K562 (cell line): ENCODE data around the gene PCED1B. TPM values are rescaled to one million over a fixed set of nuclear protein-coding genes. Genes with fewer than 3 reads are reported as not detected.
A peak's percentile ranks its signal among the peaks of the same experiment; 100 is the strongest.

Experiments used
- BHLHE40 ChIP-seq: IDR thresholded peaks from 2 replicates; pipeline ENCODE4 v1.6.1; 2011; ENCODE audit warnings: low read length, improper control_type of control experiment
- DIDO1 ChIP-seq: fragments of 450-650 bp; IDR thresholded peaks from 2 replicates; pipeline ENCODE4 v1.6.1; 2016; ENCODE audit warnings: low read depth, missing biosample characterization, missing genetic modification characterization
- EGR1 ChIP-seq: fragments of 450-650 bp; conservative IDR thresholded peaks from 2 replicates; pipeline ENCODE4 v1.6.1; 2017; ENCODE audit warnings: mild to moderate bottlenecking
- FOXP1 ChIP-seq: sonication (generic); formaldehyde crosslinking; IDR thresholded peaks from 2 replicates; pipeline ENCODE4 v1.8.0; 2022; ENCODE audit warnings: mild to moderate bottlenecking, missing genetic modification reagents
- HDAC3 ChIP-seq: fragments of 450-650 bp; IDR thresholded peaks from 2 replicates; pipeline ENCODE4 v1.6.1; 2018; ENCODE audit warnings: borderline replicate concordance, mild to moderate bottlenecking, moderate library complexity; ENCODE audit not compliant: partially characterized antibody
- HEY1 ChIP-seq: fragments of 250-450 bp; sonication (Bioruptor Pico); IDR thresholded peaks from 2 replicates; pipeline ENCODE4 v1.5.0; 2020; ENCODE audit warnings: mild to moderate bottlenecking, moderate library complexity, borderline replicate concordance
- KAT2B ChIP-seq: IDR thresholded peaks from one replicate; pipeline ENCODE4 v1.6.1; 2012; ENCODE audit warnings: low read depth, mild to moderate bottlenecking, control low read depth, inconsistent platforms, low read length, moderate library complexity
- KLF10 ChIP-seq: fragments of 250-450 bp; sonication (Bioruptor Pico); IDR thresholded peaks from 2 replicates; pipeline ENCODE4 v1.6.1; 2021; ENCODE audit warnings: matching md5 sums
- MCM3 ChIP-seq: fragments of 450-650 bp; IDR thresholded peaks from 2 replicates; pipeline ENCODE4 v1.6.1; 2016
- MCM5 ChIP-seq: fragments of 450-650 bp; IDR thresholded peaks from 2 replicates; pipeline ENCODE4 v1.6.1; 2016; ENCODE audit warnings: low read depth
- MECOM ChIP-seq: fragments of 250-450 bp; sonication (Bioruptor Pico); IDR thresholded peaks from 2 replicates; pipeline ENCODE4 v1.8.0; 2022; ENCODE audit warnings: inconsistent platforms
- NCOA4 ChIP-seq: fragments of 450-650 bp; IDR thresholded peaks from 2 replicates; pipeline ENCODE4 v1.6.1; 2018; ENCODE audit warnings: mild to moderate bottlenecking; ENCODE audit not compliant: partially characterized antibody
- NR2C2 ChIP-seq, 2 experiments: fragments of 200-800 bp in 1 of 2; sonication (Bioruptor generic) in 1 of 2; sonication (generic) in 1 of 2; formaldehyde crosslinking in 1 of 2; IDR thresholded peaks; 2 replicates each; pipeline versions ENCODE4 v1.6.1 to v1.8.0; 2016 to 2022; ENCODE audit warnings: mild to moderate bottlenecking in 1 of 2, missing compliant biosample characterization in 1 of 2, missing genetic modification characterization in 1 of 2, missing genetic modification reagents in 1 of 2
- NR2F6 ChIP-seq: fragments of 450-650 bp; formaldehyde crosslinking; IDR thresholded peaks from 2 replicates; pipeline ENCODE4 v1.4.0; 2020; ENCODE audit warnings: mild to moderate bottlenecking
- POLR2G ChIP-seq: fragments of 200-400 bp; formaldehyde crosslinking; IDR thresholded peaks from 2 replicates; pipeline ENCODE4 v1.6.1; 2017; ENCODE audit warnings: low read depth, mild to moderate bottlenecking, antibody characterized with exemption, low read length, moderate library complexity
- POLR2H ChIP-seq: IDR thresholded peaks from 2 replicates; pipeline ENCODE4 v1.6.1; 2016; ENCODE audit warnings: missing genetic modification characterization, low read depth, mild to moderate bottlenecking, control low read depth, missing compliant biosample characterization, moderate library complexity
- RBM22 ChIP-seq: fragments of 200-400 bp; formaldehyde crosslinking; IDR thresholded peaks from 2 replicates; pipeline ENCODE4 v1.6.1; 2018; ENCODE audit warnings: low read length, low read depth; ENCODE audit not compliant: poor library complexity, severe bottlenecking
- RBM34 ChIP-seq: fragments of 200-400 bp; formaldehyde crosslinking; IDR thresholded peaks from 2 replicates; pipeline ENCODE4 v1.6.1; 2018; ENCODE audit warnings: low read length, borderline replicate concordance; ENCODE audit not compliant: insufficient read depth
- SMAD4 ChIP-seq: fragments of 250-450 bp; sonication (Bioruptor Pico); conservative IDR thresholded peaks from 2 replicates; pipeline ENCODE4 v1.8.0; 2021; ENCODE audit warnings: inconsistent platforms, mild to moderate bottlenecking, moderate library complexity
- SMARCA4 ChIP-seq: fragments of 450-650 bp; IDR thresholded peaks from 2 replicates; pipeline ENCODE4 v1.6.1; 2016
- SOX6 ChIP-seq: fragments of 450-650 bp; IDR thresholded peaks from 2 replicates; pipeline ENCODE4 v1.6.1; 2014; ENCODE audit warnings: mild to moderate bottlenecking
- TBL1XR1 ChIP-seq, 2 experiments: IDR thresholded peaks; 2 replicates each; pipeline ENCODE4 v1.6.1; 2012; ENCODE audit warnings: improper control_type of control experiment in 2 of 2, low read length in 2 of 2, mild to moderate bottlenecking in 1 of 2
- USF2 ChIP-seq: sonication (generic); formaldehyde crosslinking; IDR thresholded peaks from 2 replicates; pipeline ENCODE4 v1.5.0; 2020; ENCODE audit warnings: missing genetic modification reagents
- YBX1 ChIP-seq: fragments of 450-650 bp; IDR thresholded peaks from 2 replicates; pipeline ENCODE4 v1.7.1; 2016; ENCODE audit warnings: mild to moderate bottlenecking
- ZBTB8A ChIP-seq: fragments of 450-650 bp; IDR thresholded peaks from 2 replicates; pipeline ENCODE4 v1.6.1; 2018; ENCODE audit warnings: mild to moderate bottlenecking, moderate library complexity; ENCODE audit not compliant: partially characterized antibody
- ZNF324 ChIP-seq: fragments of 250-450 bp; sonication (Bioruptor Pico); IDR thresholded peaks from 2 replicates; pipeline ENCODE4 v1.4.0; 2020; ENCODE audit warnings: mild to moderate bottlenecking
- ZNF398 ChIP-seq: fragments of 250-450 bp; sonication (Bioruptor Pico); IDR thresholded peaks from 2 replicates; pipeline ENCODE4 v1.8.0; 2021; ENCODE audit warnings: moderate library complexity, mild to moderate bottlenecking, inconsistent platforms
- ZNF41 ChIP-seq: fragments of 250-450 bp; sonication (Bioruptor Pico); conservative IDR thresholded peaks from 2 replicates; pipeline ENCODE4 v1.4.0; 2020; ENCODE audit warnings: mild to moderate bottlenecking
- ZNF445 ChIP-seq: fragments of 250-450 bp; sonication (Bioruptor Pico); IDR thresholded peaks from 2 replicates; pipeline ENCODE4 v1.4.0; 2020; ENCODE audit warnings: low read depth, mild to moderate bottlenecking, moderate library complexity
- ZNF644 ChIP-seq: fragments of 200-800 bp; sonication (Bioruptor generic); IDR thresholded peaks from 2 replicates; pipeline ENCODE4 v1.6.1; 2016; ENCODE audit warnings: low read depth, missing genetic modification characterization, missing compliant biosample characterization
- ZNF780A ChIP-seq: fragments of 250-450 bp; sonication (Bioruptor Pico); IDR thresholded peaks from 2 replicates; pipeline ENCODE4 v1.5.0; 2021; ENCODE audit warnings: mild to moderate bottlenecking
- polyA plus RNA-seq, 8 experiments: library from polyadenylated mRNA; depleted of rRNA in 4 of 8; stranded (reverse) in 5 of 8; unstranded in 3 of 8; fragments of >200 nt; fragmentation: Nextera tagmentation in 2 of 8; fragmentation: Illumina TruSeq in 1 of 8; extraction: Ambion mirVana in 2 of 8; extraction: Trizol in 1 of 8; gene quantifications; 2 replicates each; pipeline versions ENCODE4 v1.2.1 to v1.2.3, GENCODE V29; 2011 to 2014; ENCODE audit warnings: inconsistent platforms in 1 of 8, missing spikeins in 1 of 8
- total RNA-seq, 7 experiments: library from RNA; depleted of rRNA in 6 of 7; stranded (reverse); fragments of >200 nt in 6 of 7; fragmentation: Illumina TruSeq in 2 of 7; extraction: Trizol in 2 of 7; gene quantifications; 2 replicates each; pipeline versions ENCODE4 v1.2.1 to v1.2.3, GENCODE V29; 2011 to 2021; ENCODE audit warnings: low replicate concordance in 1 of 7

The PCED1B gene
- total and polyA plus RNA-seq, 9 of the 15 experiments (the other 6 are each of a cell fraction or from before 2014, with no cell fraction given): 1.2 to 9.3 (median 2.5) TPM

GRCh38 chr12:47165934-47166333 is 86.5 kb downstream of the PCED1B start (continued):
- peak in 1 of 2 experiments; percentile 77; a peak in 2 of 4 replicates for TF ChIP-seq TBL1XR1 (IDR thresholded peaks at IDR 0.05; ENCODE audit: low read length in 2 of 2)
- TF ChIP-seq HDAC3: peak; percentile 47
- no peak for TF ChIP-seq ZBTB8A
- no peak for TF ChIP-seq EGR1
- no peak for TF ChIP-seq ZNF324 (CRISPR knock-in tag)
- no peak for TF ChIP-seq RBM34
- no peak for TF ChIP-seq MCM5
- TF ChIP-seq DIDO1: no peak
- peak; percentile 39; the same call in 1 of the 2 replicates for TF ChIP-seq SMARCA4
- no peak for TF ChIP-seq YBX1
- 0 out of 2 replicates have a peak, but pooled peaks have one; percentile 14 for TF ChIP-seq SOX6
- TF ChIP-seq SMAD4: peak; percentile 81
- no peak for TF ChIP-seq MCM3
- TF ChIP-seq FOXP1 (CRISPR knock-in tag): no peak
- TF ChIP-seq ZNF644 (tag): no peak
- TF ChIP-seq NR2F6: no peak
- TF ChIP-seq KAT2B: no peak
- no peak for TF ChIP-seq KLF10 (CRISPR knock-in tag)
- TF ChIP-seq BHLHE40: peak; percentile 36; the same call in 1 of the 2 replicates
- no peak for TF ChIP-seq ZNF445
- TF ChIP-seq POLR2H: no peak
- no peak for TF ChIP-seq POLR2G
- no peak for TF ChIP-seq USF2 (CRISPR knock-in tag)
- no peak for TF ChIP-seq MECOM (CRISPR knock-in tag)
- TF ChIP-seq NCOA4: no peak
- TF ChIP-seq HEY1 (CRISPR knock-in tag): no peak
- TF ChIP-seq ZNF398 (CRISPR knock-in tag): no peak
- TF ChIP-seq RBM22: no peak
- TF ChIP-seq NR2C2 (CRISPR knock-in tag; IDR thresholded peaks at IDR 0.05): no peak
- TF ChIP-seq NR2C2 (tag; IDR thresholded peaks at IDR 0.05): peak; percentile 66
- TF ChIP-seq ZNF41: no peak
- no peak for TF ChIP-seq ZNF780A (CRISPR knock-in tag)
